H9 (cell line): ENCODE data around the gene TINAG. TPM values are rescaled to one million over a fixed set of nuclear protein-coding genes. Genes with fewer than 3 reads are reported as not detected.
"Not testable (repeated sequence)": the region's sequence is repeated elsewhere in the genome, so short reads cannot be mapped to it uniquely, and the experiment has no call there.

Source experiments
- DNase-seq: peaks from one replicate; pipeline ENCODE4 v3.0.0-alpha.2; 2017
- H2AFZ ChIP-seq: one replicate; pipeline ENCODE4 v1.6.1; 2013; ENCODE audit warnings: mild to moderate bottlenecking, low read length, control low read depth, moderate library complexity
- H2AK5ac ChIP-seq: 2 replicates; pipeline ENCODE4 v1.6.1; 2013; ENCODE audit warnings: low read length, control low read depth, mixed read lengths; ENCODE audit not compliant: insufficient read length
- H2BK120ac ChIP-seq: one replicate; pipeline ENCODE4 v1.6.1; 2013; ENCODE audit warnings: low read depth, mild to moderate bottlenecking, low read length, control low read depth, inconsistent platforms; ENCODE audit not compliant: poor library complexity, severe bottlenecking
- H2BK12ac ChIP-seq: 2 replicates; pipeline ENCODE4 v1.6.1; 2013; ENCODE audit warnings: low read length, control low read depth, mixed read lengths, low read depth; ENCODE audit not compliant: insufficient read length
- H2BK15ac ChIP-seq: 2 replicates; pipeline ENCODE4 v1.6.1; 2013; ENCODE audit warnings: low read depth, low read length, control low read depth
- H2BK20ac ChIP-seq: one replicate; pipeline ENCODE4 v1.6.1; 2013; ENCODE audit warnings: low read depth, mild to moderate bottlenecking, low read length, control low read depth, inconsistent platforms; ENCODE audit not compliant: poor library complexity, severe bottlenecking
- H2BK5ac ChIP-seq: 2 replicates; pipeline ENCODE4 v1.6.1; 2013; ENCODE audit warnings: low read length, control low read depth, mixed read lengths; ENCODE audit not compliant: insufficient read length
- H3K14ac ChIP-seq: 2 replicates; pipeline ENCODE4 v1.6.1; 2013; ENCODE audit warnings: low read length, control low read depth; ENCODE audit not compliant: insufficient read depth
- H3K18ac ChIP-seq: 2 replicates; pipeline ENCODE4 v1.6.1; 2013; ENCODE audit warnings: low read depth, mild to moderate bottlenecking, mixed read lengths, low read length, control low read depth; ENCODE audit not compliant: insufficient read length
- H3K23ac ChIP-seq: 2 replicates; pipeline ENCODE4 v1.6.1; 2013; ENCODE audit warnings: low read length, control low read depth, mixed read lengths, low read depth; ENCODE audit not compliant: insufficient read length
- H3K23me2 ChIP-seq: 2 replicates; pipeline ENCODE4 v1.6.1; 2013; ENCODE audit warnings: low read depth, mild to moderate bottlenecking, mixed read lengths, low read length, control low read depth; ENCODE audit not compliant: insufficient read length, poor library complexity, severe bottlenecking
- H3K27ac ChIP-seq: 2 replicates; pipeline ENCODE4 v1.5.1; 2013; ENCODE audit warnings: low read length, control low read depth, mixed read lengths, low read depth; ENCODE audit not compliant: insufficient read length
- H3K27me3 ChIP-seq: 2 replicates; pipeline ENCODE4 v1.6.1; 2013; ENCODE audit warnings: low read length, control low read depth, inconsistent platforms; ENCODE audit not compliant: insufficient read depth
- H3K4ac ChIP-seq: 2 replicates; pipeline ENCODE4 v1.6.1; 2013; ENCODE audit warnings: low read depth, mild to moderate bottlenecking, control low read depth, inconsistent platforms, low read length, moderate library complexity
- H3K4me1 ChIP-seq: 2 replicates; pipeline ENCODE4 v1.6.1; 2013; ENCODE audit warnings: low read length, control low read depth, inconsistent platforms; ENCODE audit not compliant: insufficient read depth
- H3K4me2 ChIP-seq: 2 replicates; pipeline ENCODE4 v1.6.1; 2013; ENCODE audit warnings: low read length, control low read depth, mixed read lengths; ENCODE audit not compliant: insufficient read length, insufficient read depth
- H3K56ac ChIP-seq: 2 replicates; pipeline ENCODE4 v1.6.1; 2013; ENCODE audit warnings: low read depth, mild to moderate bottlenecking, mixed read lengths, low read length, control low read depth; ENCODE audit not compliant: insufficient read length
- H3K79me1 ChIP-seq: 2 replicates; pipeline ENCODE4 v1.6.1; 2013; ENCODE audit warnings: low read depth, mild to moderate bottlenecking, moderate library complexity, low read length, control low read depth, inconsistent platforms; ENCODE audit not compliant: insufficient read depth, poor library complexity, severe bottlenecking
- H3K79me2 ChIP-seq: 2 replicates; pipeline ENCODE4 v1.6.1; 2013; ENCODE audit warnings: low read length, control low read depth, inconsistent platforms; ENCODE audit not compliant: insufficient read depth
- H3K9ac ChIP-seq: 2 replicates; pipeline ENCODE4 v1.6.1; 2013; ENCODE audit warnings: low read length, control low read depth, mixed read lengths; ENCODE audit not compliant: insufficient read length; ENCODE audit errors: extremely low read depth
- H3K9me3 ChIP-seq: one replicate; pipeline ENCODE4 v1.6.1; 2013; ENCODE audit warnings: low read depth, low read length, inconsistent platforms; ENCODE audit not compliant: control insufficient read depth
- H3T11ph ChIP-seq: one replicate; pipeline ENCODE4 v1.6.1; 2013; ENCODE audit warnings: mild to moderate bottlenecking, low read length, control low read depth, inconsistent platforms
- H4K20me1 ChIP-seq: one replicate; pipeline ENCODE4 v1.6.1; 2013; ENCODE audit not compliant: control insufficient read depth, insufficient read length, insufficient read depth
- H4K5ac ChIP-seq: 2 replicates; pipeline ENCODE4 v1.6.1; 2013; ENCODE audit warnings: low read depth, mild to moderate bottlenecking, mixed read lengths, low read length, control low read depth; ENCODE audit not compliant: insufficient read length
- H4K8ac ChIP-seq: replicated peaks from 2 replicates; pipeline ENCODE4 v1.6.1; 2013; ENCODE audit warnings: low read length, control low read depth, mixed read lengths, low read depth; ENCODE audit not compliant: insufficient read length
- H4K91ac ChIP-seq: 2 replicates; pipeline ENCODE4 v1.6.1; 2013; ENCODE audit warnings: low read depth, mild to moderate bottlenecking, moderate library complexity, mixed read lengths, low read length, control low read depth; ENCODE audit not compliant: insufficient read length
- H3K27ac Mint-ChIP-seq, 3 experiments: 2 replicates in 2 of 3; 3 replicates in 1 of 3; pipeline ENCODE4 v1.8.0; 2020 to 2021; ENCODE audit warnings: mixed read lengths in 3 of 3, mild to moderate bottlenecking in 1 of 3, moderate library complexity in 1 of 3
- H3K27me3 Mint-ChIP-seq: 2 replicates; pipeline ENCODE4 v1.8.0; 2021; ENCODE audit warnings: low read depth, mild to moderate bottlenecking, moderate library complexity, mixed read lengths
- H3K36me3 Mint-ChIP-seq, 3 experiments: 2 replicates in 2 of 3; 3 replicates in 1 of 3; pipeline ENCODE4 v1.8.0; 2020 to 2021; ENCODE audit warnings: low read depth in 3 of 3, mixed read lengths in 3 of 3; ENCODE audit not compliant: insufficient read depth in 1 of 3
- H3K4me1 Mint-ChIP-seq, 2 experiments: 2 replicates each; pipeline ENCODE4 v1.8.0; 2020; ENCODE audit warnings: mixed read lengths in 2 of 2
- H3K4me3 Mint-ChIP-seq, 2 experiments: 2 replicates in 1 of 2; 3 replicates in 1 of 2; pipeline ENCODE4 v1.8.0; 2020 to 2021; ENCODE audit warnings: mild to moderate bottlenecking in 2 of 2, mixed read lengths in 2 of 2, moderate library complexity in 1 of 2
- H3K9me3 Mint-ChIP-seq, 2 experiments: 2 replicates in 1 of 2; 3 replicates in 1 of 2; pipeline ENCODE4 v1.8.0; 2020; ENCODE audit warnings: mild to moderate bottlenecking in 2 of 2, mixed read lengths in 2 of 2, moderate library complexity in 1 of 2
- CTCF ChIP-seq: fragments of 200-600 bp; sonication (generic); conservative IDR thresholded peaks from 3 replicates; pipeline ENCODE4 v1.8.0; 2021; ENCODE audit warnings: antibody characterized with exemption, mild to moderate bottlenecking
- WGBS: extraction: QIAGEN DNeasy Blood & Tissue Kit; methylation state at CpG from one replicate; pipeline ENCODE4 v1.1.7; 2013; ENCODE audit warnings: missing lambda C conversion rate, low lambda C conversion rate, mixed read lengths; ENCODE audit not compliant: insufficient read length; ENCODE audit errors: extremely low coverage; 5-methylcytosine and 5-hydroxymethylcytosine counted together
- total RNA-seq: library from RNA; stranded (reverse); gene quantifications from 2 replicates; pipeline ENCODE4 v1.2.1, GENCODE V29; 2021

Gene TINAG
- total RNA-seq, 1 experiment from 2014 or later: not detected

GRCh38 chr6:54327631-54328030, 19.4 kb downstream of the TINAG start:
- H3K27ac Mint-ChIP-seq: no peak overlapping the region
- no peak overlapping the region for H2BK5ac ChIP-seq
- DNase-seq: no peak
- H3K27me3 Mint-ChIP-seq: no peaks in the 10 kb centered on the region
- no peak overlapping the region for H3T11ph ChIP-seq
- no peaks in the 10 kb centered on the region for H3K9me3 ChIP-seq
- H2BK20ac ChIP-seq: no peak overlapping the region
- no peak for TF ChIP-seq CTCF
- no peak overlapping the region for H3K9ac ChIP-seq
- no peak overlapping the region for H3K14ac ChIP-seq
- no peak overlapping the region for H4K91ac ChIP-seq
- H3K79me2 ChIP-seq: no peaks in the 10 kb centered on the region
- H2BK15ac ChIP-seq: no peak overlapping the region
- no peaks in the 10 kb centered on the region for H3K79me1 ChIP-seq
- no peak overlapping the region for H2AK5ac ChIP-seq
- H3K4me1 ChIP-seq: no peaks in the 10 kb centered on the region
- no peak overlapping the region for H3K27ac ChIP-seq
- H3K23me2 ChIP-seq: no peaks in the 10 kb centered on the region
- H3K4ac ChIP-seq: no peak overlapping the region
- no peak overlapping the region for H3K4me3 Mint-ChIP-seq
- H3K9me3 Mint-ChIP-seq: peaks cover 12 to 16% of the 10 kb centered on the region in 2 experiments; a peak in 4 of 5 replicates
- H2BK12ac ChIP-seq: no peak overlapping the region
- no peak overlapping the region for H3K18ac ChIP-seq
- H3K56ac ChIP-seq: no peak overlapping the region
- H4K8ac ChIP-seq: no peak overlapping the region
- no CpG with 5 or more reads among the region's 7 CpGs for WGBS
- H3K4me1 Mint-ChIP-seq: no peaks in the 10 kb centered on the region
- H4K5ac ChIP-seq: no peak overlapping the region
- no peaks in the 10 kb centered on the region for H3K27me3 ChIP-seq
- H3K23ac ChIP-seq: no peak overlapping the region
- H2BK120ac ChIP-seq: no peak overlapping the region
- H3K36me3 Mint-ChIP-seq: peaks cover 0 to 3% (median 0%) of the 10 kb centered on the region in 3 experiments; a peak in 5 of 7 replicates
- no peaks in the 10 kb centered on the region for H4K20me1 ChIP-seq
- H2AFZ ChIP-seq: no peak overlapping the region
- no peak overlapping the region for H3K4me2 ChIP-seq

GRCh38 chr6:54331571-54331970, 23.3 kb downstream of the TINAG start:
- not testable (repeated sequence) for H3K27ac Mint-ChIP-seq, H2AK5ac ChIP-seq, H4K5ac ChIP-seq, H3K27ac ChIP-seq, H2BK120ac ChIP-seq, DNase-seq, H3K56ac ChIP-seq, H3K27me3 Mint-ChIP-seq, H3K14ac ChIP-seq, H3K23me2 ChIP-seq, H4K20me1 ChIP-seq, H3K23ac ChIP-seq, H3K36me3 Mint-ChIP-seq, H3K4ac ChIP-seq, H2BK5ac ChIP-seq, H3K4me1 ChIP-seq, H2BK12ac ChIP-seq, H3K18ac ChIP-seq, H3K79me1 ChIP-seq, H3K9ac ChIP-seq, H4K8ac ChIP-seq, H3K79me2 ChIP-seq, H2BK20ac ChIP-seq, H3K9me3 ChIP-seq, H3T11ph ChIP-seq, H2AFZ ChIP-seq, H3K27me3 ChIP-seq, H2BK15ac ChIP-seq, H4K91ac ChIP-seq, H3K4me2 ChIP-seq, H3K4me3 Mint-ChIP-seq
- Mint-ChIP-seq H3K9me3 (peaks cover 12 to 23% of the 10 kb centered on the region in 2 experiments; a peak in 4 of 5 replicates), H3K4me1 (peaks cover 11 to 13% of the 10 kb centered on the region in 2 experiments)
- WGBS: no CpG with 5 or more reads among the region's 2 CpGs
